ENCODE results near the gene SMG9.

SMG9 gene

DNA sequence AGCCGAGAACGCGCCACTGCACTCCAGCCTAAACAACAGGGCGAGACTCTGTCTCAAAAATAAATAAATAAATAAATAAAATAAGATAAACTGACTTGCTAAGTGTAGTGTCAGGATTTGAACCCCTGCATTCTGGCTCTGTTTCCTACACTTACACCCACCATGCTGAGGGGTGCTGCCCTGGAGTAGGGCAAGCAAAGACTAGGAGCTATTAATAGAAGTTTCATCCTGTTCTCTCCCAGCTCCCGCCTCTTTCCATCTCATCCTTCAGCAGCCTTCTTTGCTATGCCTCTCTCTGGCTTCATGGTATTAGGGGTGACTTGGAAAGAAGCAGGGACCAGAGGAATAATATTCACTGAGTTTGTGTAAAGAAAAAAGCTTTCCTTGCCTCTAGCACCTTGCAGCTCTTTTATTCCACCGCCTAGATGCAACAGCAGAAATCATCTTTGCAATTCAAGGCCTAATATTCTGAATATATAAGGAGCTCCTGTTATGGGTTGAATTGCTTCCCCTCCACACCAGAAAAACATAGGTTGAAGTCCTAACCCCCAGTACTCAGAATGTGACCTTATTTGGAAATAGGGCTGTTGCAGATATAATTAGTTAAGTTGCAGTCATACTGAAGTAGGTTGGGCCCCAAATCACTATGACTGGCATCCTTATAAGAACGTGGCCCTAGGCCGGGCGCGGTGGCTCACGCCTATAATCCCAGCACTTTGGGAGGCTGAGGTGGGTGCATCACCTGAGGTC is 76.1 kb downstream of the SMG9 start:
- no peak overlapping the region for H3K4me3 ChIP-seq (ENCODE audit: low read depth, low read length)
- no peak for DNase-seq (ENCODE audit: low read depth)
